ENCODE data around the gene ATP6V1B1.

GRCh38 chr2:70962211-70962884 is 26.6 kb downstream of the ATP6V1B1 start:
- TF ChIP-seq, protein P1, sequence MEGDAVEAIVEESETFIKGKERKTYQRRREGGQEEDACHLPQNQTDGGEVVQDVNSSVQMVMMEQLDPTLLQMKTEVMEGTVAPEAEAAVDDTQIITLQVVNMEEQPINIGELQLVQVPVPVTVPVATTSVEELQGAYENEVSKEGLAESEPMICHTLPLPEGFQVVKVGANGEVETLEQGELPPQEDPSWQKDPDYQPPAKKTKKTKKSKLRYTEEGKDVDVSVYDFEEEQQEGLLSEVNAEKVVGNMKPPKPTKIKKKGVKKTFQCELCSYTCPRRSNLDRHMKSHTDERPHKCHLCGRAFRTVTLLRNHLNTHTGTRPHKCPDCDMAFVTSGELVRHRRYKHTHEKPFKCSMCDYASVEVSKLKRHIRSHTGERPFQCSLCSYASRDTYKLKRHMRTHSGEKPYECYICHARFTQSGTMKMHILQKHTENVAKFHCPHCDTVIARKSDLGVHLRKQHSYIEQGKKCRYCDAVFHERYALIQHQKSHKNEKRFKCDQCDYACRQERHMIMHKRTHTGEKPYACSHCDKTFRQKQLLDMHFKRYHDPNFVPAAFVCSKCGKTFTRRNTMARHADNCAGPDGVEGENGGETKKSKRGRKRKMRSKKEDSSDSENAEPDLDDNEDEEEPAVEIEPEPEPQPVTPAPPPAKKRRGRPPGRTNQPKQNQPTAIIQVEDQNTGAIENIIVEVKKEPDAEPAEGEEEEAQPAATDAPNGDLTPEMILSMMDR (IDR thresholded peaks at IDR 0.05): no peak
- no peak for TF ChIP-seq POLR2A (IDR thresholded peaks at IDR 0.05)
